ENCODE measurements around the gene HTT-AS.
"Not testable (repeated sequence)": the region's sequence is repeated elsewhere in the genome, so short reads cannot be mapped to it uniquely, and the experiment has no call there.

DNA sequence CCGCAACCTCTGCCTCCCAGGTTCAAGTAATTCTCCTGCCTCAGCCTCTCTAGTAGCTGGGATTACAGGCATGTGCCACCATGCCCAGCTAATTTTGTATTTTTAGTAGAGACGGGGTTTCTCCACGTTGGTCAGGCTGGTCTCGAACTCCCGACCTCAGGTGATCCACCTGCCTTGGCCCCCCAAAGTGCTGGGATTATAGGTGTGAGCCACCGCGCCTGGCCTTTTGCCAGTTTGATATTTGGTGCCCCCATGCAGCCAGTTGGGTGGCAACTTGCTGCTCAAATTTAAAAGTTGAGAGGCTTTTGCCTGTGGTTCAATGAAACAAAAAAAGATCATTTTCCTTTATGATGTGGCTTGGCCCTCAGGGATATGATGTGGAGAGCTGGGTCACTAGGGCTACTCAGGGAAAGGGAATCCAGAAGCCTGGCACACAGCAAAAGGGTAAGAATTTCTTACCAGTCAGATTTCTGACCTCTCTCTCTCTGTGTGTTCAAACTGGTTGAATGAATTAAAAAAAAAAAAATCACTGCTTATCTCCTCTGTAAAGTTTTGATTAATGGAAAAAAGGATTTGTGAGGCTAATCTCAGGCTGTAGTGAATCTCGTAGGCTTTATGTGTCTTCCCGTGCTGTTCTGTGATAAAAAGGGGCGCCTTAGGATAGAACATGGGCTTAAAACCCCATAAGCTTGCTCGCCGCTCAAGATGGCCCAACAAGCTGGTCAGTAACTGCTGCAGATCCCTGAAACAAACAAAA, 23.0 kb downstream of the HTT-AS start:
- not testable (repeated sequence) for TF ChIP-seq CTCF (IDR thresholded peaks at IDR 0.05; ENCODE audit: low read depth, low read length); POLR2A (IDR thresholded peaks at IDR 0.05; ENCODE audit: extremely low read depth, insufficient read length); MAX (IDR thresholded peaks at IDR 0.05; ENCODE audit: low read depth, low read length); MYC (IDR thresholded peaks at IDR 0.05; ENCODE audit: low read depth, low read length)

Data from NB4 (cell line).